ENCODE data around the gene AP1B1.

AP1B1 gene

DNA sequence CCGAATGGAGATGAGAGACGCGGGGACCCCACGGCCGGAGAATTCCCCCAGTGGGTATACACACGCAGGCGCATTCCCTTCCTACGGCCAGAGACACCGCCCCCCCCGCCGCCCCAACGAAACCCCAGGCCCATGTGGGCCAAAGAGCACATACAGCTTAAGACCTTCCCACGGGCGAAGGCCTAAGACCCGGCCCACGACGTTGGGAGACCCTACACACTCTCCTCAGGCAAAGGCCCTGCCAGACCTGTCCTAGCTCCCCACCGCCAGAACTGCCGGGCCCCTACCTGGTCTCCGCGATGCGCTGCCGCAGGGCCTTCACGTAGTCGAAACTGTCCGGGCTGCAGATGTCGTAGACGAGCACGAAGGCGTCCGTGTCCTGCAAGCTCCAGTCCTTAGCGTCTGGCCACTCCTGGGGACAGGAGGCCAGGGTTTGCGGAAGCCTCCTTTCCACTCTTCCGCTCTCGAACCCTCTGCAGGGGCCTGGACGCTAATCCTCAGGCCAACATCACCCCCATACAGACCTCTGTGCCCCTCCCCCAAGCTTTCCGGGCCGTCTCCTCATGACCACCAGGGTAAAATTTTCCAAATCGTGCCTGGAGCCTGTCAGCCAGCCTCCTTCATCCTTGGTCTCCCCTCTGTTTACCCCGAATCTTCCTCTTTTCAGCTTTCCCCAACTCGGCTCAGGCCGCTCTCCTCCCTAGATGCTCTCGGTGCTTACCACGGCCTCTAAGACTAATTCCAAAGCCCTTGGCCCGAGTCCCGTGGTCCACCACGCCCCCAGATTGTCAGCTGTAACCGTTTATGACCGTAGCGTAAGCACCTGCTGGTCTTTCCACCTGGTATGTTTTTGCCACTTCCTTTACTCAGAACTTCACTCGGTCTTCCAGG is 74.5 kb downstream of the AP1B1 start:
- ATAC-seq (ENCODE audit: low read depth), result no peak
- Histone ChIP-seq H3K36me3 (ENCODE audit: low read depth) (no peaks in the 10 kb centered on the region), H3K27ac (ENCODE audit: poor library complexity, severe bottlenecking) (no peak overlapping the region), H3K9me3 (ENCODE audit: severe bottlenecking) (no peaks in the 10 kb centered on the region), H3K27me3 (ENCODE audit: insufficient read depth, poor library complexity, severe bottlenecking) (peaks cover 31% of the 10 kb centered on the region), H3K4me3 (ENCODE audit: severe bottlenecking) (no peak overlapping the region), H3K4me1 (ENCODE audit: insufficient read depth, poor library complexity, severe bottlenecking) (peaks cover 11% of the 10 kb centered on the region)
- DNase-seq (ENCODE audit: low spot score), result no peak
- TF ChIP-seq, protein P1, sequence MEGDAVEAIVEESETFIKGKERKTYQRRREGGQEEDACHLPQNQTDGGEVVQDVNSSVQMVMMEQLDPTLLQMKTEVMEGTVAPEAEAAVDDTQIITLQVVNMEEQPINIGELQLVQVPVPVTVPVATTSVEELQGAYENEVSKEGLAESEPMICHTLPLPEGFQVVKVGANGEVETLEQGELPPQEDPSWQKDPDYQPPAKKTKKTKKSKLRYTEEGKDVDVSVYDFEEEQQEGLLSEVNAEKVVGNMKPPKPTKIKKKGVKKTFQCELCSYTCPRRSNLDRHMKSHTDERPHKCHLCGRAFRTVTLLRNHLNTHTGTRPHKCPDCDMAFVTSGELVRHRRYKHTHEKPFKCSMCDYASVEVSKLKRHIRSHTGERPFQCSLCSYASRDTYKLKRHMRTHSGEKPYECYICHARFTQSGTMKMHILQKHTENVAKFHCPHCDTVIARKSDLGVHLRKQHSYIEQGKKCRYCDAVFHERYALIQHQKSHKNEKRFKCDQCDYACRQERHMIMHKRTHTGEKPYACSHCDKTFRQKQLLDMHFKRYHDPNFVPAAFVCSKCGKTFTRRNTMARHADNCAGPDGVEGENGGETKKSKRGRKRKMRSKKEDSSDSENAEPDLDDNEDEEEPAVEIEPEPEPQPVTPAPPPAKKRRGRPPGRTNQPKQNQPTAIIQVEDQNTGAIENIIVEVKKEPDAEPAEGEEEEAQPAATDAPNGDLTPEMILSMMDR (IDR thresholded peaks at IDR 0.05; ENCODE audit: poor library complexity, severe bottlenecking), result no peak

DNA sequence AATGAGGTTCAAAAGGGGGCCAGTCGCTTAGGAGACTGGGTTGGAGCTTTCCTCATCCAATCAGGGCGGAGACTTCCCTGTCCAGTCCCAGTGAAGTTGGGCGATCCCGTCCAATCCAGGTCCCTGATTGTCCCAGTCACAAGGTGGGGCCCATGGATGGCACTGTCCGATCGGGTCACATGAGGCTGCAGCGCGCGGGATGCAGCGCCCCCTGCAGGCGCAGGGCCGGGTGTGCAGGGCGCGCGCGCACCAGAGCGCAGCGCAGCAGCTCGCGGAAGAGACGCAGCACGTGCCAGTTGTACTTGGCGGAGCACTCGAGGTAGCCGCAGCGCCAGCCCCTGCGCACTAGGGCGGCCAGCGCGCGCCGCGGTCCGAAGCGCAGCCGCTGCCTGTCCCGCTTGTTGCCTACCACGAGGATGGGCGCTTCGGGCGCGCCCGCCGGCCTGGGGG is 75.2 kb downstream of the AP1B1 start:
- DNase-seq (ENCODE audit: low spot score) (peak; percentile 58), ATAC-seq (ENCODE audit: low read depth) (no peak)
- Histone ChIP-seq H3K4me3 (ENCODE audit: severe bottlenecking) (no peak overlapping the region), H3K27me3 (ENCODE audit: insufficient read depth, poor library complexity, severe bottlenecking) (peaks cover 31% of the 10 kb centered on the region), H3K4me1 (ENCODE audit: insufficient read depth, poor library complexity, severe bottlenecking) (peaks cover 18% of the 10 kb centered on the region), H3K9me3 (ENCODE audit: severe bottlenecking) (no peaks in the 10 kb centered on the region), H3K27ac (ENCODE audit: poor library complexity, severe bottlenecking) (no peak overlapping the region), H3K36me3 (ENCODE audit: low read depth) (no peaks in the 10 kb centered on the region)
- TF ChIP-seq, protein P1 (IDR thresholded peaks at IDR 0.05; ENCODE audit: poor library complexity, severe bottlenecking), result peak; percentile 58

DNA sequence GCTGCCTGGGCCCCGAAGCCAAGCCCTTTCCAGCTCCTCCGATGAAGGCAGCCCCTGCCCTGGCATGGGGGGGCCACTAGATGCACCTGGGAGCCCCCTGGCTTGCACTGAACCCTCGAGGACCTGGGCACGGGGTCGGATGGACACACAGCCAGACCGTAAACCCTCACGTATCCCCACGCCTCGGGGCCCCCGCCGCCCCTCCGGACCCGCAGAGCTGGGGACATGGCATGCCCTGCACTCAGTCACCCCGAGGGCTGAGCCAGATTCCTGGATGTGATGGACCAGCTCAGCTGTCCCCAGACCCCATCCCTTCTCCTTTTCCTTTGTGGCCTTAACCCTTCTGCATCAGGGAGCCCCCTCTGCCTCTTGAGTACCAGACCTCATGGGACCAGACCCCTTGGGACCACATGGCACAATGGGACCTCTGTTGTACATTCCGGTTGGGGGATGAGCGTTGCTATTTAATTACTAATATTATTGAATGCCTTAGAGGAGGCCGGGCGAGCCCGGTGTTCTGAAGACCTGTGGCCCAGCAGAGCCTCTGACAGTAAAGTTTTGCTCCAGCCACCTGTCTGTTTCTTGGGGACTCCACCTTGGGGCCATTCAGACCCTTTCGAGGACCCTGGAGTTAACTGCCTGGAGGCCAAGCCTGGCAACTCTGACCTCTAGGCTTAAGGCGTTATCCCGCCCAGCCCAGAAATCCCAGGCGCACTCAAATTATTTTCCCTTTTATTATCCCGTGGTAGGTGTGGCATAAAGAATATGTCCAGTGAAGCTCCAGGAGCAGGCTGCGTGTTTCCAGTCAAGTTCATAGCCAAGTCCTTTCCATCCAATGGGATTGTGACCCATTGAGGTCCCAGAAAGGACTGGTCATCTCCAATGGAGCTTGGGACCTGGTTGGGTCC is 75.9 kb downstream of the AP1B1 start:
- no peaks in the 10 kb centered on the region for H3K36me3 ChIP-seq (ENCODE audit: low read depth)
- H3K4me3 ChIP-seq (ENCODE audit: severe bottlenecking), result no peak overlapping the region
- peak; percentile 60 for DNase-seq (ENCODE audit: low spot score)
- no peak overlapping the region for H3K27ac ChIP-seq (ENCODE audit: poor library complexity, severe bottlenecking)
- TF ChIP-seq, protein P1 (IDR thresholded peaks at IDR 0.05; ENCODE audit: poor library complexity, severe bottlenecking), result no peak
- H3K27me3 ChIP-seq (ENCODE audit: insufficient read depth, poor library complexity, severe bottlenecking), result peaks cover 31% of the 10 kb centered on the region
- ATAC-seq (ENCODE audit: low read depth), result no peak
- no peaks in the 10 kb centered on the region for H3K9me3 ChIP-seq (ENCODE audit: severe bottlenecking)
- peaks cover 22% of the 10 kb centered on the region for H3K4me1 ChIP-seq (ENCODE audit: insufficient read depth, poor library complexity, severe bottlenecking)

DNA sequence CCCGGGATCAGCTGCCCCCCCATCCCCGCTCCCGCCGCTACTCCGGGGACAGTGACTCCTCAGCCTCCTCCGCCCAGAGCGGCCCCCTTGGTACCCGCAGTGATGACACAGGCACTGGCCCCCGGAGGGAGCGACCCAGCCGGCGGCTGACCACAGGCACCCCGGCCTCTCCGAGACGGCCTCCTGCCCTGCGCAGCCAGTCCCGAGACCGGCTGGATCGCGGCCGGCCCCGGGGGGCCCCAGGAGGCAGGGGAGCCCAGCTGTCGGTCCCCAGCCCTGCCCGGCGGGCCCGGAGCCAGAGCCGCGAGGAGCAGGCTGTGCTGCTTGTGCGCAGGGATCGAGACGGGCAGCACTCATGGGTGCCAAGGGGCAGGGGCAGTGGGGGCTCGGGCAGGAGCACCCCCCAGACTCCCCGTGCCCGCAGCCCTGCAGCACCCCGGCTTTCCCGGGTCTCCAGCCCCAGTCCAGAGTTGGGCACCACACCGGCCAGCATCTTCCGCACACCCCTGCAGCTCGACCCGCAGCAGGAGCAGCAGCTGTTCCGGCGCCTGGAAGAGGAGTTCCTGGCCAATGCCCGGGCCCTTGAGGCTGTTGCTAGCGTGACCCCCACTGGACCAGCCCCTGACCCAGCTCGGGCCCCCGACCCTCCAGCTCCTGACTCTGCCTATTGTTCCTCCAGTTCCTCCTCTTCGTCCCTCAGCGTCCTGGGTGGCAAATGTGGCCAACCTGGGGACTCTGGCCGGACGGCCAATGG is 76.7 kb downstream of the AP1B1 start:
- H3K9me3 ChIP-seq (ENCODE audit: severe bottlenecking), result no peaks in the 10 kb centered on the region
- ATAC-seq (ENCODE audit: low read depth) (no peak), DNase-seq (ENCODE audit: low spot score) (peak; percentile 58)
- H3K27me3 ChIP-seq (ENCODE audit: insufficient read depth, poor library complexity, severe bottlenecking), result peaks cover 30% of the 10 kb centered on the region
- H3K36me3 ChIP-seq (ENCODE audit: low read depth), result no peaks in the 10 kb centered on the region
- TF ChIP-seq, protein P1 (IDR thresholded peaks at IDR 0.05; ENCODE audit: poor library complexity, severe bottlenecking), result no peak
- no peak overlapping the region for H3K4me3 ChIP-seq (ENCODE audit: severe bottlenecking)
- peaks cover 22% of the 10 kb centered on the region for H3K4me1 ChIP-seq (ENCODE audit: insufficient read depth, poor library complexity, severe bottlenecking)
- no peak overlapping the region for H3K27ac ChIP-seq (ENCODE audit: poor library complexity, severe bottlenecking)
